ENCODE measurements around the gene MCTP1. TPM values are rescaled to one million over a fixed set of nuclear protein-coding genes. Genes with fewer than 3 reads are reported as not detected.
"Not testable (repeated sequence)": the region's sequence is repeated elsewhere in the genome, so short reads cannot be mapped to it uniquely, and the experiment has no call there.

MCTP1 gene
- total and polyA plus RNA-seq, 10 of the 15 experiments (the other 5 are each of a cell fraction or from before 2014, with no cell fraction given), result 12.6 to 45.9 (median 18.8) TPM

DNA sequence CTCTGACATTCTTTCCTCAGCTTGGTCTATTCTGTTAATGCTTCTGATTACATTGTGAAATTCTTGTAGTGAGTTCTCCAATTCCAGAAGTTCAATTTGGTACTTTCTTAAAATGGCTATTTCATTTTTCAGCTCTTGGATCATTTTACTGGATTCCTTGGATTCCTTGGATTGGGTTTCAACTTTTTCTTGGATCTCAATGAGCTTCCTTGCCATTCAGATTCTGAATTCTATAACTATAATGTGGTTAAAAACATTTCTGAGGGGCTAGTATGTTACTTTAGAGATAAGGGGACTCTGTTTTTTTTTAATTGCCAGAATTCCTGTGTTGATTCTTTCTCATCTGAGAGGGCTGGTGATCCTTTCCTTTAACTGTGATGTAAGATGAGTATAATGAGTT lies 136.4 kb downstream of the MCTP1 start:
- intact Hi-C loops (cut with micrococcal nuclease; ENCODE audit: unreplicated experiment) (no loop called here), in situ Hi-C loops (cut with MboI) (no loop called here)
- H3K27ac ChIP-seq (ENCODE audit: control insufficient read depth, insufficient read depth), result no peak overlapping the region
- H4K20me1 ChIP-seq (ENCODE audit: control insufficient read depth, insufficient read depth), result no peaks in the 10 kb centered on the region
- SMC1A ChIA-PET (ENCODE audit: uncharacterized antibody, unreplicated experiment), result no interaction called here
- ATAC-seq (no peak), FAIRE-seq (no peak), DNase-seq (ENCODE audit: low read depth, low spot score) (no peak)
- no peaks in the 10 kb centered on the region for H3K79me2 ChIP-seq (ENCODE audit: control insufficient read depth, insufficient read depth, low read length)
- CTCF ChIA-PET, result no interaction called here
- no peaks in the 10 kb centered on the region for H3K27me3 ChIP-seq (replicated peaks in 1 of 2; ENCODE audit: control insufficient read depth in 2 of 2, insufficient read depth in 2 of 2, low read length in 1 of 2)
- RAD21 ChIA-PET (ENCODE audit: unreplicated experiment), result no interaction called here
- POLR2A ChIA-PET, result no interaction called here
- H3K9me3 ChIP-seq (replicated peaks; ENCODE audit: control insufficient read depth, insufficient read depth, low read length), result peaks cover 2% of the 10 kb centered on the region; the same call in 2 of the 3 replicates
- TF ChIP-seq, protein P1, sequence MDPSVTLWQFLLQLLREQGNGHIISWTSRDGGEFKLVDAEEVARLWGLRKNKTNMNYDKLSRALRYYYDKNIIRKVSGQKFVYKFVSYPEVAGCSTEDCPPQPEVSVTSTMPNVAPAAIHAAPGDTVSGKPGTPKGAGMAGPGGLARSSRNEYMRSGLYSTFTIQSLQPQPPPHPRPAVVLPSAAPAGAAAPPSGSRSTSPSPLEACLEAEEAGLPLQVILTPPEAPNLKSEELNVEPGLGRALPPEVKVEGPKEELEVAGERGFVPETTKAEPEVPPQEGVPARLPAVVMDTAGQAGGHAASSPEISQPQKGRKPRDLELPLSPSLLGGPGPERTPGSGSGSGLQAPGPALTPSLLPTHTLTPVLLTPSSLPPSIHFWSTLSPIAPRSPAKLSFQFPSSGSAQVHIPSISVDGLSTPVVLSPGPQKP (IDR thresholded peaks at IDR 0.05; ENCODE audit: low read depth, low read length), result no peak
- no peak for TF ChIP-seq FOXM1 (IDR thresholded peaks at IDR 0.05; ENCODE audit: low read depth, low read length)
- TF ChIP-seq WRNIP1 (IDR thresholded peaks at IDR 0.05; ENCODE audit: borderline replicate concordance, low read depth, low read length), result no peak
- no peak for TF ChIP-seq RB1 (IDR thresholded peaks at IDR 0.05; ENCODE audit: borderline replicate concordance)
- H3K4me2 ChIP-seq (ENCODE audit: control insufficient read depth, insufficient read depth), result no peak overlapping the region
- no peak overlapping the region for H3K4me3 ChIP-seq
- no peaks in the 10 kb centered on the region for H3K36me3 ChIP-seq (ENCODE audit: control insufficient read depth in 2 of 2, insufficient read depth in 2 of 2, low read length in 1 of 2)
- no TSS peak for BruUV-seq (replicated peaks)
- H2AFZ ChIP-seq (ENCODE audit: control insufficient read depth, low read depth, low read length), result no peak overlapping the region
- no peaks in the 10 kb centered on the region for H3K4me1 ChIP-seq (ENCODE audit: control insufficient read depth, insufficient read depth, low read length)
- H3K9ac ChIP-seq (ENCODE audit: control insufficient read depth, insufficient read depth, low read length), result no peak overlapping the region

GRCh38 chr5:95143858-95144257 lies 141.0 kb downstream of the MCTP1 start:
- H3K36me3 ChIP-seq (ENCODE audit: control insufficient read depth in 2 of 2, insufficient read depth in 2 of 2, low read length in 1 of 2); BruUV-seq (replicated peaks); SMC1A ChIA-PET (ENCODE audit: uncharacterized antibody, unreplicated experiment); H3K27me3 ChIP-seq (replicated peaks in 1 of 2; ENCODE audit: control insufficient read depth in 2 of 2, insufficient read depth in 2 of 2, low read length in 1 of 2); H3K9me3 ChIP-seq (replicated peaks; ENCODE audit: control insufficient read depth, insufficient read depth, low read length); in situ Hi-C loops (cut with MboI); DNase-seq (ENCODE audit: low read depth, low spot score); POLR2A ChIA-PET; H4K20me1 ChIP-seq (ENCODE audit: control insufficient read depth, insufficient read depth); H3K4me1 ChIP-seq (ENCODE audit: control insufficient read depth, insufficient read depth, low read length); H3K27ac ChIP-seq (ENCODE audit: control insufficient read depth, insufficient read depth); H2AFZ ChIP-seq (ENCODE audit: control insufficient read depth, low read depth, low read length); H3K9ac ChIP-seq (ENCODE audit: control insufficient read depth, insufficient read depth, low read length); H3K4me3 ChIP-seq; H3K4me2 ChIP-seq (ENCODE audit: control insufficient read depth, insufficient read depth); CTCF ChIA-PET; intact Hi-C loops (cut with micrococcal nuclease; ENCODE audit: unreplicated experiment); FAIRE-seq; H3K79me2 ChIP-seq (ENCODE audit: control insufficient read depth, insufficient read depth, low read length); RAD21 ChIA-PET (ENCODE audit: unreplicated experiment): not testable (repeated sequence)
- 22% methylated on average over 2 of the region's 2 CpGs for WGBS (ENCODE audit: insufficient coverage, insufficient replicate concordance, low lambda C conversion rate, missing lambda C conversion rate)
- TF ChIP-seq MTA2 (IDR thresholded peaks at IDR 0.05; ENCODE audit: low read depth), result 0 out of 2 replicates have a peak, but pooled peaks have one; percentile 11
- ATAC-seq, result peak; percentile 69

Data from GM12878 (cell line).